GM12872 (cell line): ENCODE data around the gene CNOT11.

Source experiments
- CTCF ChIP-seq: IDR thresholded peaks from 3 replicates; pipeline ENCODE4 v1.5.1; 2011; ENCODE audit warnings: low read depth, mild to moderate bottlenecking, low read length, moderate library complexity; ENCODE audit not compliant: insufficient read depth

The CNOT11 gene

DNA sequence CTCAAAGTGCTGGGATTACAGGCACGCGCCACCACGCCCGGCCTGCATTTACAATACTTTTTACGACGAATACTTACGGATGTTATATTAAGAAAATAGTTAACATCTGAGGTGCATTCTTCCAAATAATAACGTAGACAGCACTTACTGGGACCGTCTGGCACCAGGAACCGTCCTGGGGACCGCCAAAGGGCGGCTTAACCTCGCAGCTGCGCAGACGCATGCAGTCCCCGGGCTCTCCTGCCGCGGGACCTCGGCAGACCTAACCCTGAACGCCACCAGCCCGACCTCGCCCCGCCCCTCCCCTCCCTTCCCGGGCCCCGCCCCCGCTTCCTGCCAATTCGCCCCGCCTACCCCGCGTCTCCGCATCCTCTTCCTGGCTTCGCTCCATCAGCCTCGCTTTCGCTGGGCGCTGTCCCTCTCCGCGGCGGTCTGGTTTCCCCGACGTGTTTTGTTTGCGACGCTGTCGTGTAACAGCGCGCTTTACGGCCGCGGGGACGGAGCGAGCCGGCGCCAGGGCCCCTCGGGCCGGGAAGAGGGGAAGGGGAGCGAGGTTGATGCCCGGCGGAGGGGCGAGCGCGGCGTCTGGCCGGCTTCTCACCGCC, at the start of gene CNOT11:
Gene CNOT11 (plus strand): TSS at position 479 of the 605 bp plus-strand sequence. CDS start 79 bp downstream, at position 558.
- TF ChIP-seq CTCF: no peak

GRCh38 chr2:101204400-101205115, 48.1 kb upstream of the CNOT11 start:
- 0 out of 3 replicates have a peak, but pooled peaks have one; percentile 10 for TF ChIP-seq CTCF

GRCh38 chr2:101205521-101206479, 46.9 kb upstream of the CNOT11 start:
- peak; percentile 48; the same call in 1 of the 3 replicates for TF ChIP-seq CTCF

DNA sequence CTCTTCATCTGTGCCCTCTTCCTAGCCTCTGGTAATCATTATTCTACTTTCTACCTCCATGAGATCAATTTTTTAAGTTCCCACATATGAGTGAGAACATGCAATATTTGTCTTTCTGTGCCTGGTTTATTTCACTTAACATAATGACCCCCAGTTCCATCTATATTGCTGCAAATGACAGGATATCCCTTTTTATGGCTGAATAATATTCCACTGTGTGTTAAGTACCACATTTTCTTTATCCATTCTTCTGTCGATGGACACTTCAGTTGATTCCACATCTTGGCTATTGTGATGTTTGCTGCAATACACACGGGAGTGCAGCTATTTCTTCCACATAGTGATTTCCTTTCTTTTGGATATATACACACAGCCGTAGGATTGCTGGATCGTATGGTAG, 43.9 kb upstream of the CNOT11 start:
- no peak for TF ChIP-seq CTCF

DNA sequence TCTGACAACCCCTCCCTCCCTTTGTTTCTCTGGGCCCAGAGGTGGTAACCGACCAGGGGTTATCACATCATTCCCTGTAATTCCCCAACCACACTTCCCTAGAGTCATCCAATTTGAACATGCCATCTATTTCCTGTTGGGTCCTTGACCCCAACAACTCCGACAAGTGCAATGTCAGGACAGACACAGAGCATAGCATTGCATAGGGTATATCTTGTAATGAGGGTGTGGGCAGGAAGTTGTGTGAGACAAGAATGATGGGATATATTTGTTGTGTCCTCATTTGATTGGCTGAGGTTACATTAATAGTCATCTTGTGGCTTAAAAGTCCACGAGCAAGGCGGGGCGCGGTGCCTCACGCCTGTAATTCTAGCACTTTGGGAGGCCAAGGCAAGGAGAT, 33.4 kb upstream of the CNOT11 start:
- no peak for TF ChIP-seq CTCF

GRCh38 chr2:101223814-101224231, 28.9 kb upstream of the CNOT11 start:
- TF ChIP-seq CTCF: no peak

- no peak for TF ChIP-seq CTCF
These were observed 22.1 kb upstream of the CNOT11 start for GRCh38 chr2:101230541-101231001.
